H1 (cell line): ENCODE results near the gene ST3GAL3. TPM values are rescaled to one million over a fixed set of nuclear protein-coding genes. Genes with fewer than 3 reads are reported as not detected.

Source experiments
- CTCF ChIA-PET: fragments of 300-600 bp; sonication (Branson Sonifier 250); formaldehyde crosslinking; loops from one replicate; lab custom pipeline; 2021; ENCODE audit not compliant: partially characterized antibody; lab: Charles Lee
- POLR2A ChIA-PET: fragments of 300-600 bp; sonication (Branson Sonifier 250); formaldehyde crosslinking; loops from one replicate; lab custom pipeline; 2021; ENCODE audit warnings: inconsistent platforms; ENCODE audit not compliant: partially characterized antibody; lab: Charles Lee
- DNase-seq, 2 experiments: peaks; one replicate each; pipeline versions ENCODE4 v3.0.0 to v3.0.0-alpha.2; 2010 to 2022; ENCODE audit warnings: low spot score in 2 of 2, low read depth in 1 of 2, mixed read lengths in 1 of 2
- FAIRE-seq: peaks from 2 replicates; lab custom pipeline; 2011; peaks lifted over from hg19 to GRCh38; lab: Jason Lieb, UNC
- H2AFZ ChIP-seq: 2 replicates; pipeline ENCODE4 v1.8.1; 2012; ENCODE audit warnings: low read length, inconsistent platforms
- H2AK5ac ChIP-seq: 2 replicates; pipeline ENCODE4 v1.6.1; 2013; ENCODE audit warnings: low read depth, low read length
- H2BK120ac ChIP-seq: replicated peaks from 2 replicates; pipeline ENCODE3; 2013; ENCODE audit warnings: low read depth, low read length, inconsistent platforms
- H2BK12ac ChIP-seq: 2 replicates; pipeline ENCODE4 v1.6.1; 2013; ENCODE audit warnings: low read depth, low read length
- H2BK15ac ChIP-seq: 2 replicates; pipeline ENCODE4 v1.6.1; 2013; ENCODE audit warnings: low read length
- H2BK20ac ChIP-seq: 2 replicates; pipeline ENCODE4 v1.6.1; 2013; ENCODE audit warnings: low read length
- H2BK5ac ChIP-seq: 2 replicates; pipeline ENCODE4 v1.6.1; 2013; ENCODE audit warnings: low read depth, low read length
- H3K14ac ChIP-seq: 2 replicates; pipeline ENCODE4 v1.6.1; 2013; ENCODE audit warnings: inconsistent platforms; ENCODE audit not compliant: insufficient read length
- H3K18ac ChIP-seq: 2 replicates; pipeline ENCODE4 v1.6.1; 2013; ENCODE audit warnings: low read length; ENCODE audit errors: extremely low read depth
- H3K23ac ChIP-seq: 2 replicates; pipeline ENCODE4 v1.6.1; 2013; ENCODE audit warnings: inconsistent platforms; ENCODE audit not compliant: insufficient read length
- H3K23me2 ChIP-seq: 2 replicates; pipeline ENCODE4 v1.6.1; 2013; ENCODE audit warnings: low read depth, low read length
- H3K27ac ChIP-seq: 2 replicates; pipeline ENCODE4 v1.6.1; 2011; ENCODE audit warnings: low read depth, low read length, inconsistent platforms
- H3K27me3 ChIP-seq, 4 experiments: replicated peaks in 1 of 4; 1 replicate in 1 of 4; 2 replicates in 3 of 4; pipeline versions ENCODE4 v1.6.1 to v1.8.1; 2011 to 2013; ENCODE audit warnings: low read length in 3 of 4, mild to moderate bottlenecking in 3 of 4, inconsistent platforms in 2 of 4, mixed read lengths in 2 of 4, moderate library complexity in 1 of 4; ENCODE audit not compliant: control insufficient read depth in 3 of 4, insufficient read depth in 3 of 4; ENCODE audit errors: extremely low read depth in 1 of 4
- H3K36me3 ChIP-seq, 4 experiments: 2 replicates each; pipeline versions ENCODE4 v1.6.1 to v1.8.1; 2011 to 2013; ENCODE audit warnings: mild to moderate bottlenecking in 4 of 4, low read length in 3 of 4, moderate library complexity in 2 of 4, control low read depth in 1 of 4, inconsistent platforms in 1 of 4; ENCODE audit not compliant: insufficient read depth in 4 of 4, control insufficient read depth in 2 of 4
- H3K4ac ChIP-seq: replicated peaks from 2 replicates; pipeline ENCODE3; 2013; ENCODE audit warnings: low read length, low read depth, mixed read lengths, inconsistent platforms; ENCODE audit not compliant: insufficient read length
- H3K4me1 ChIP-seq, 4 experiments: replicated peaks in 1 of 4; 1 replicate in 1 of 4; 2 replicates in 3 of 4; pipeline versions ENCODE4 v1.6.1 to v1.8.1; 2011 to 2013; ENCODE audit warnings: low read length in 3 of 4, inconsistent platforms in 2 of 4, mixed read lengths in 1 of 4; ENCODE audit not compliant: insufficient read depth in 4 of 4, control insufficient read depth in 3 of 4
- H3K4me2 ChIP-seq, 2 experiments: 2 replicates each; pipeline versions ENCODE4 v1.6.1 to v1.8.1; 2011 to 2013; ENCODE audit warnings: low read depth in 2 of 2, low read length in 2 of 2, control low read depth in 1 of 2, inconsistent platforms in 1 of 2, mild to moderate bottlenecking in 1 of 2; ENCODE audit not compliant: insufficient read depth in 1 of 2
- H3K4me3 ChIP-seq, 4 experiments: fragments of 200-600, 300-600 bp in 1 of 4; sonication (generic), shearing (Covaris generic), sonication (Bioruptor Twin) in 1 of 4; 2 replicates each; pipeline versions ENCODE4 v1.5.1 to v1.8.1; 2011 to 2016; ENCODE audit warnings: low read length in 4 of 4, low read depth in 3 of 4, control low read depth in 2 of 4, inconsistent platforms in 2 of 4, mild to moderate bottlenecking in 2 of 4, mixed read lengths in 1 of 4, moderate library complexity in 1 of 4; ENCODE audit not compliant: insufficient read depth in 2 of 4; ENCODE audit errors: extremely low read depth in 1 of 4
- H3K56ac ChIP-seq: replicated peaks from 2 replicates; pipeline ENCODE3; 2013; ENCODE audit warnings: low read depth, mild to moderate bottlenecking, mixed read lengths, low read length, inconsistent platforms; ENCODE audit not compliant: insufficient read length
- H3K79me1 ChIP-seq: 2 replicates; pipeline ENCODE4 v1.6.1; 2013; ENCODE audit warnings: low read depth, low read length, control low read depth
- H3K79me2 ChIP-seq, 2 experiments: 2 replicates each; pipeline versions ENCODE4 v1.6.1 to v1.8.1; 2012 to 2013; ENCODE audit warnings: low read length in 2 of 2, mild to moderate bottlenecking in 2 of 2, inconsistent platforms in 1 of 2; ENCODE audit not compliant: insufficient read depth in 2 of 2, control insufficient read depth in 1 of 2
- H3K9ac ChIP-seq, 4 experiments: replicated peaks in 1 of 4; 1 replicate in 1 of 4; 2 replicates in 3 of 4; pipeline versions ENCODE4 v1.6.1 to v1.8.1; 2011 to 2013; ENCODE audit warnings: low read depth in 3 of 4, low read length in 3 of 4, control low read depth in 2 of 4, mild to moderate bottlenecking in 2 of 4, moderate library complexity in 2 of 4, inconsistent platforms in 1 of 4; ENCODE audit errors: extremely low read depth in 1 of 4
- H3K9me3 ChIP-seq, 2 experiments: 2 replicates each; pipeline versions ENCODE4 v1.6.1 to v1.8.1; 2012 to 2013; ENCODE audit warnings: mild to moderate bottlenecking in 2 of 2, moderate library complexity in 2 of 2, control low read depth in 1 of 2, inconsistent platforms in 1 of 2, low read depth in 1 of 2, low read length in 1 of 2, mixed read lengths in 1 of 2; ENCODE audit not compliant: insufficient read depth in 2 of 2
- H4K20me1 ChIP-seq, 2 experiments: replicated peaks in 1 of 2; 2 replicates each; pipeline versions ENCODE3 to v1.8.1; 2011 to 2013; ENCODE audit warnings: inconsistent platforms in 2 of 2, low read length in 2 of 2, mild to moderate bottlenecking in 1 of 2; ENCODE audit not compliant: insufficient read depth in 2 of 2, control insufficient read depth in 1 of 2
- H4K5ac ChIP-seq: 2 replicates; pipeline ENCODE4 v1.6.1; 2013; ENCODE audit warnings: low read length, low read depth, mixed read lengths, inconsistent platforms; ENCODE audit not compliant: insufficient read length
- H4K8ac ChIP-seq: 2 replicates; pipeline ENCODE4 v1.8.0; 2013; ENCODE audit warnings: mild to moderate bottlenecking, moderate library complexity, low read length, inconsistent platforms; ENCODE audit not compliant: insufficient read depth; ENCODE audit errors: extremely low read depth
- H4K91ac ChIP-seq: replicated peaks from 2 replicates; pipeline ENCODE3; 2013; ENCODE audit warnings: low read length, mixed read lengths, inconsistent platforms; ENCODE audit not compliant: insufficient read length
- KDM1A ChIP-seq: fragments of 200-600, 300-600 bp; sonication (generic); IDR thresholded peaks from 2 replicates; pipeline ENCODE4 v1.7.1; 2016; ENCODE audit warnings: mild to moderate bottlenecking, low read length, borderline replicate concordance
- WGBS, 2 experiments: shearing (Covaris generic) in 1 of 2; methylation state at CpG; one replicate each; pipeline versions ENCODE4 v1.1.6 to v1.1.7; 2013 to 2015; ENCODE audit warnings: low lambda C conversion rate in 2 of 2, mixed read lengths in 2 of 2, inconsistent platforms in 1 of 2, low coverage in 1 of 2, missing lambda C conversion rate in 1 of 2; ENCODE audit not compliant: insufficient replicate concordance in 2 of 2, insufficient coverage in 1 of 2, insufficient read length in 1 of 2; ENCODE audit errors: extremely low coverage in 1 of 2, missing lambda C conversion rate in 1 of 2; 5-methylcytosine and 5-hydroxymethylcytosine counted together
- polyA plus RNA-seq, 7 experiments: library from polyadenylated mRNA; depleted of rRNA in 3 of 7; stranded (reverse) in 5 of 7; unstranded in 2 of 7; fragments of >200 nt in 5 of 7; fragments of 200-250 nt in 2 of 7; gene quantifications; 1 replicate in 5 of 7; 2 replicates in 1 of 7; 4 replicates in 1 of 7; pipeline versions ENCODE4 v1.2.1 to v1.2.3, GENCODE V29; 2011 to 2013; ENCODE audit warnings: missing spikeins in 2 of 7, mixed read lengths in 2 of 7
- total RNA-seq: library from RNA; stranded (reverse); fragmentation: NEBNext Ultra II Directional; extraction: Animal tissue kit (Norgen Biotek cat#: 25700); gene quantifications from 2 replicates; pipeline ENCODE4 v1.2.1, GENCODE V29; 2021
- TF ChIP-seq, protein P1 (sequence below), 3 experiments: IDR thresholded peaks; 1 replicate in 2 of 3; 2 replicates in 1 of 3; pipeline versions ENCODE4 v1.5.1 to v1.6.1; 2011; ENCODE audit warnings: low read length in 3 of 3, mild to moderate bottlenecking in 3 of 3, inconsistent platforms in 2 of 3, low read depth in 1 of 3, moderate library complexity in 1 of 3; ENCODE audit not compliant: insufficient read depth in 1 of 3; ENCODE audit errors: control extremely low read depth in 1 of 3

The ST3GAL3 gene
- total and polyA plus RNA-seq, 2 of the 8 experiments (the other 6 are each of a cell fraction or from before 2014, with no cell fraction given): 6.8 to 7.0 TPM

DNA sequence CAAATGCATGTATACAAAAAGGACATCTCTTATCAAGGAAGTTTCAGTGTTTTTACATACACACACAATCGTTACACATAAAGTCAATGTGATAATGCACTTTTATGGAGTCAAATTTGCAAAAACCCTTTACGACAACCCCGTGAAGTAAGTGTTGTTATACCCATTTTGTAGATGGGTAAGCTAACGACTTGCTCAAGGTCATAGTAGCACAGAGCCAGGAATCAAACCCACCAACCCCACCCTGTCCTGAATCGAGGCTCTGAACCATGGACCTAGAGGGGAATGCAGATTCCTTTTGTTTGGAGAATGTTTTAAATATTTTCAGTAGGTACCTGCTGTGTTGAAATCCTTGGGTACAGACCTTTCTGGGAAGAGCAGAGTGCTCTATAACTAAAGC is 148.9 kb downstream of the ST3GAL3 start:
- Histone ChIP-seq H3K4me2 (no peak overlapping the region), H3K56ac (no peak overlapping the region), H3K9me3 (no peaks in the 10 kb centered on the region), H3K4me3 (no peak overlapping the region), H3K4ac (no peak overlapping the region), H4K5ac (no peak overlapping the region), H3K14ac (no peak overlapping the region), H3K27ac (no peak overlapping the region), H3K4me1 (peaks cover 0 to 12% (median 8%) of the 10 kb centered on the region in 4 experiments; a peak in 6 of 7 replicates), H2BK5ac (no peak overlapping the region), H4K20me1 (no peaks in the 10 kb centered on the region), H3K79me2 (no peaks in the 10 kb centered on the region), H3K18ac (no peak overlapping the region), H3K27me3 (no peaks in the 10 kb centered on the region), H2AK5ac (no peak overlapping the region), H2BK15ac (no peak overlapping the region), H3K36me3 (no peaks in the 10 kb centered on the region), H3K9ac (no peak overlapping the region), H3K23ac (no peak overlapping the region), H3K79me1 (no peaks in the 10 kb centered on the region), H2BK12ac (no peak overlapping the region), H2AFZ (no peak overlapping the region), H4K8ac (no peak overlapping the region), H3K23me2 (no peaks in the 10 kb centered on the region), H2BK20ac (no peak overlapping the region), H4K91ac (no peak overlapping the region), H2BK120ac (no peak overlapping the region)
- no peak for DNase-seq
- CTCF ChIA-PET: interaction anchor here (0.6 to 1.9 kb wide), 3 partner anchors 74 to 118 kb away, joined by 3 to 9 read pairs (median 8); no protein-coding TSS in a partner anchor
- WGBS, 2 experiments: 88% methylated on average over 5 of the region's 5 CpGs; no CpG with 5 or more reads in 1 of the 2 experiments
- FAIRE-seq: no peak
- TF ChIP-seq, protein P1, sequence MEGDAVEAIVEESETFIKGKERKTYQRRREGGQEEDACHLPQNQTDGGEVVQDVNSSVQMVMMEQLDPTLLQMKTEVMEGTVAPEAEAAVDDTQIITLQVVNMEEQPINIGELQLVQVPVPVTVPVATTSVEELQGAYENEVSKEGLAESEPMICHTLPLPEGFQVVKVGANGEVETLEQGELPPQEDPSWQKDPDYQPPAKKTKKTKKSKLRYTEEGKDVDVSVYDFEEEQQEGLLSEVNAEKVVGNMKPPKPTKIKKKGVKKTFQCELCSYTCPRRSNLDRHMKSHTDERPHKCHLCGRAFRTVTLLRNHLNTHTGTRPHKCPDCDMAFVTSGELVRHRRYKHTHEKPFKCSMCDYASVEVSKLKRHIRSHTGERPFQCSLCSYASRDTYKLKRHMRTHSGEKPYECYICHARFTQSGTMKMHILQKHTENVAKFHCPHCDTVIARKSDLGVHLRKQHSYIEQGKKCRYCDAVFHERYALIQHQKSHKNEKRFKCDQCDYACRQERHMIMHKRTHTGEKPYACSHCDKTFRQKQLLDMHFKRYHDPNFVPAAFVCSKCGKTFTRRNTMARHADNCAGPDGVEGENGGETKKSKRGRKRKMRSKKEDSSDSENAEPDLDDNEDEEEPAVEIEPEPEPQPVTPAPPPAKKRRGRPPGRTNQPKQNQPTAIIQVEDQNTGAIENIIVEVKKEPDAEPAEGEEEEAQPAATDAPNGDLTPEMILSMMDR (IDR thresholded peaks at IDR 0.05; ENCODE audit: control extremely low read depth in 1 of 3, insufficient read depth in 1 of 3, low read depth in 1 of 3, low read length in 3 of 3): no peak
- TF ChIP-seq KDM1A: peak; percentile 82
- POLR2A ChIA-PET: interaction anchor here (1.1 kb wide), 1 partner anchor 15 kb away, joined by 3 read pairs; no protein-coding TSS in a partner anchor
